Activated CD8-positive, alpha-beta memory T cell treated with anti-CD3 and anti-CD28 coated beads for 24 hours (primary cell): Measurements from ENCODE around the gene A1BG.

Experiments
- DNase-seq: peaks from one replicate; pipeline ENCODE4 v3.0.0-alpha.2; 2020

A1BG gene, protein sequence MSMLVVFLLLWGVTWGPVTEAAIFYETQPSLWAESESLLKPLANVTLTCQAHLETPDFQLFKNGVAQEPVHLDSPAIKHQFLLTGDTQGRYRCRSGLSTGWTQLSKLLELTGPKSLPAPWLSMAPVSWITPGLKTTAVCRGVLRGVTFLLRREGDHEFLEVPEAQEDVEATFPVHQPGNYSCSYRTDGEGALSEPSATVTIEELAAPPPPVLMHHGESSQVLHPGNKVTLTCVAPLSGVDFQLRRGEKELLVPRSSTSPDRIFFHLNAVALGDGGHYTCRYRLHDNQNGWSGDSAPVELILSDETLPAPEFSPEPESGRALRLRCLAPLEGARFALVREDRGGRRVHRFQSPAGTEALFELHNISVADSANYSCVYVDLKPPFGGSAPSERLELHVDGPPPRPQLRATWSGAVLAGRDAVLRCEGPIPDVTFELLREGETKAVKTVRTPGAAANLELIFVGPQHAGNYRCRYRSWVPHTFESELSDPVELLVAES

GRCh38 chr19:58352760-58353671, at the start of gene A1BG:
TSS of gene A1BG (minus strand) at chr19:58353492. CDS start at chr19:58353437, 55 bp downstream.
- DNase-seq: no peak

GRCh38 chr19:58401840-58402421, 48.6 kb upstream of the A1BG start:
- DNase-seq: no peak

DNA sequence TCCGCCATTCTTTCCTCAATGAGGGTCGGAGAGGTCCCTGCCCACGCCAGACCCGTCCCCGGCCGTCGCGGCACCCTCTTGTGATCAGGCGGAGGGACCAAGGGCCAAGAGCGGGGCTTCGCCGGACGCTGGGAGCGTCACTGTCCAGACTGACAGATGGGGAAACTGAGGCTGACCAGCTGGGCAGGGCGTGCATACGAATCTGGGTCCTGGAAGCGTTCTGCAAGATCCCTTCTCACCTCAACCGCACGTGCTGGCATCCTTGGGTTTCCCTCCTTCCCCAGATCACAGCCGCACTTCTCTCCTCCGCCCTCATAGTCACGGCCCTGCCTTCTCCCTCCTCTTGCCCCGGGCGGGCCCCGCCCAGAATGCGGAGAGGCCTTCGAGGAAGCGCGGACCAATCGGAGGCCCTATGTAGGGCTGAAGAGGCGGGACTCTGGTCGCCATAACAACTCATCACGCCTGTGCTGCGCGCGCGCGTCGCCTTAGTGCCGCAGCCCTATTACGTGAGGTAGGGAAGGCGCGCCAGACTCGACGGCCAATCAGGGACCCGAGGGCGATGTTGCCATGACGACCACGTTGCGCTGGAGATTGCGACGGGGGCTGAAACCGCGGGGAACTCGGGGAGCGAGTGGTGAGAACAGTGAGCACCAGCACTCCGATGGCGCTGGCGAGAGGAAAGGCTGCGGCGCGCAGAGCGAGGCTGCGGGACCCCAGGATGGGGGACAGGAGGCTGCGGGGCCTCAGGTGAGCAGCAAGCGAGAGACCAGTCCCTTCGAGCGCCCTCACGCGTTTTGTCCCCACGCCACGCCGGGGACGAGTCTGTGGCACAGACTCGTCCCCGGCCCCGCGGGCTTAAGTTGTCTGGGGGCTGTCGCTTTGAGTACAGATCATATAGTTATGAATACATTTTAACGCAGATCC, 47.9 kb upstream of the A1BG start:
- peak; percentile 98 for DNase-seq

- no peak for DNase-seq
Measured at GRCh38 chr19:58400316-58400915, 47.1 kb upstream of the A1BG start.

DNA sequence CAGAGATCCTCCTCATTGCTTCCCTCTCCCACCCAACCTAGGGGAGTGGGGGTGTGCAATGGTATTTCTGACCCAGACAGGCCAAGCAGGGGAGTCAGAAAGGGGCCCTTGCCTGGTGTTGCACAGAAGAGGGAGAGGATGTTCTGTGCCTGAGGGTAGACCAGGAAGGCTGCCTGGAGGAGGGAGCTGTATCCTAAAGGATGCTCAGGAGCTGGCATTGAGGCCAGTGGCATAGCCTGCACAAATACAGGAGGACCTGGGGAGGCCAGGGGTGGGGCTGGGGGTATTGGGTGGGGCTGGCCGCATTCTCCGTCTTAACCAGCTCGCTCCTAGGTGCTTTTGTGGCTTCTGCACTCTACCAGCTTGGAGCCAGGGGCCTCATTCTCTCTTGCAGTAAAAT, 46.6 kb upstream of the A1BG start:
- DNase-seq: no peak

DNA sequence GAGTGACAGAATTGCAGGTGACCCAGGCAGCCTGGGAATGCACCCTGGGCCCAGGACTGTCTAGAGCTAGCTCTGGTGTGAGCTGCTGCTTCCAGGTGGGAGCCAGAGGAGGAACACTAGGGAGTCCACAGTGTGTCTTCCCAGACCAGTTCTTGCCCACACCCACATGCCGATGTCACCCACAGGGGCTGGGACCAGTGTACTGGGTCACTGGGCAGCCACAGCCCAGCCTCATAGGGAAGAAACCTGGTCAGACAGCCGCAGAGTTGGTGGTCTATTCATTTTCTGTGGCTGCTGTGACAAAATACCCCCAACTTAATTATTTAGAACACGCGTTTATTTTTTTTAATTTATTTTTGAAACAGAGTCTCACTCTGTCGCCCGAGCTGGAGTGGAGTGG, 45.3 kb upstream of the A1BG start:
- no peak for DNase-seq

DNA sequence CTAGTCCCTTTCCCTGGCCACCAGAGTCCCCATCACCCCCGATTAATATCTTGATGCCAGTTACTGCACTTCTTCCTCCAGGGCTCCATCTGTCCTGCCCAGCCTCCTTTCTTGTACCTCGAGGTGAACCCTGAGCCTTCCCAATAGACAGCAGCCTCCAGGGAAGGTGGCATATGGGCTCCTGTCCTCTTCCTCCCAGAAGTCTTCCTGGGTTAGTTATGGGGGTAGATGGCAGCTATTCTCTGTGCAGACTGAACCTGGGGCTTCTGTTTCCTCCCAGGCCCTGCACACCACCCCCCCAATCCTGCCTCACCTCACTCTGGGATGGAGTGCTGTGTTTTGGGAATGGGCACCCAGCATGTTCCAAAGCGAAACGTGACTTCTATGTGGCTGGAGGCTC, 44.8 kb upstream of the A1BG start:
- no peak for DNase-seq

GRCh38 chr19:58397533-58398037, 44.3 kb upstream of the A1BG start:
- no peak for DNase-seq

DNA sequence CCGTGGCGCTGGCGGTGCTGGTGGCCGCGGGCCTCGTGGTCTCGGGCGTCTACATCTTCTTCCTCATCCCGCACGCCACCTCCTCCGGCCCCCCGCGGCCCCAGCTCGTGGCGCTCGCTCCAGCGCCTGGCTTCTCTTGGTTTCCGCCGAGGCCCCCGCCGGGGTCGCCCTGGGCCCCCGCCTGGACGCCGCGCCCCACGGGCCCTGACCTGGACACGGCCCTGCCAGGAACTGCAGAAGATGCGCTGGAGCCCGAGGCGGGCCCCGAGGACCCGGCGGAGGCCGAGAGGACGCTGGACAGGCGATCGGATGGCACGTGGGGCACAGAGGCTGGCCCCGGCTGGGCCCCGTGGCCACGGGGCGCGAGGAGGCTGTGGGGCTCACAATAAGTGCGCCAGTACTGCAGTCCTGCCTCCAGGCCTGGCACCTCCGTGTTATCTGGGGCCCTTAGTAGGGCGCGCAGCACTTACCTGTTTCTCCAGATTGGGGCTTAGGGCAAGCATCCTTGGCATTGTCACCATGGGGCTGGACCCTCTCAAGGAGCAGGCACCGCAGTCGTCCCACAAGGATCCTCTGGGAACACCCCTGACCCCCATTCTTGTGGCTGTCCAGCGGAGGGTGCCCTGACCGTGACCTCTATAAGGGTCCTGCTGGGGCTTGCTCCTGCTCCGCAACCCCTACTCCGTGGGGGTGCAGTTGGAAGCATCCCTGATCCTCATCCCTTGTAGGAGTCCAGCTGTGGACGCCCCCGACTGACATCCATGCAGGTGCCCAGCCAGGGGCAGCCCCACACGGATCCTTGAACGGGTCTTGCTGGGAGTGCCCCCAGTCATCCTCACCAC, 43.6 kb upstream of the A1BG start:
- peak; percentile 64 for DNase-seq

- DNase-seq: no peak
Measured at GRCh38 chr19:58395979-58396627, 42.8 kb upstream of the A1BG start.

DNA sequence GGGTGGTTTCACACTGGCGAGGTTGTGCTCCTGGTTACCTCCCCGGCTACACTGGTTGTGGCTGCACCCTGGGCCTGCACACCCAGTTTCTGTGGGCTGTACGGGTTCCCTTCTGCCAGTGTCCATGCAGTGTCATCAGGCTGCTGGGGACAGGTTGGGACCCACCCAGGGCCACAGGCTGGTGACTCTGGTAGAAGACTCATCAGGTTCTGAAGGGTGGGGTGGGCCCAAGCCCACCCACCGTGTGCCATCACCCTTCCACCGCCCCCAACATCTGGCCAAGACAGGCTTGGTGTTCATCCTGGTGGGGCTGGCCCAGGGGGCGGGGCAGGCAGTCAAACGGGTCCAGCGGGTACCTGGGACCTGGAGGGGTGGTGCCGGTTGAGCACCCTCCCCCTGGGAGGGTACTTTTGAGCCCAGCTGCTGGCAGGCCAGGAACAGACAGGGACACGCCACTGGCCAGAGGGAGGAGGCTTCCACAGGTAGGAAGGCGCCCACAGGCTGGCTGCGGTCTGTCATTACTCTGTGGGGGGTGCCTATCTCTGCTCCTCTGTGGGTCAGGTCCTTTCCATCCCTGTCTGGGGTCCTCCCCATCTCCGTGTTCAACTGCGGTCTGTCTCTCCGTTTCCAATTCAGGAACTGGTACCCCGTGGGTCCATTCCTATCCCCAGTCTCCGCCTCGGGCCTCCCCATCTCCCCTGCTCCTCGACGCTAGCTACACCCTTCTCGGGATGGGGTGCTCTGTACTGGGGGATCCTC, 42.1 kb upstream of the A1BG start, which contains the start of gene RNF225:
RNF225 (plus strand) TSS at position 437 of the 759 bp plus-strand sequence. CDS start 434 bp downstream, outside the sequence.
- peak; percentile 81 for DNase-seq

- DNase-seq: no peak
Measured at GRCh38 chr19:58394821-58395219, 41.5 kb upstream of the A1BG start.

GRCh38 chr19:58393725-58394033, 40.4 kb upstream of the A1BG start:
- DNase-seq: no peak

- no peak for DNase-seq
Measured at GRCh38 chr19:58392945-58393724, 39.8 kb upstream of the A1BG start.

- no peak for DNase-seq
Measured at GRCh38 chr19:58388175-58388526, 34.9 kb upstream of the A1BG start.

DNA sequence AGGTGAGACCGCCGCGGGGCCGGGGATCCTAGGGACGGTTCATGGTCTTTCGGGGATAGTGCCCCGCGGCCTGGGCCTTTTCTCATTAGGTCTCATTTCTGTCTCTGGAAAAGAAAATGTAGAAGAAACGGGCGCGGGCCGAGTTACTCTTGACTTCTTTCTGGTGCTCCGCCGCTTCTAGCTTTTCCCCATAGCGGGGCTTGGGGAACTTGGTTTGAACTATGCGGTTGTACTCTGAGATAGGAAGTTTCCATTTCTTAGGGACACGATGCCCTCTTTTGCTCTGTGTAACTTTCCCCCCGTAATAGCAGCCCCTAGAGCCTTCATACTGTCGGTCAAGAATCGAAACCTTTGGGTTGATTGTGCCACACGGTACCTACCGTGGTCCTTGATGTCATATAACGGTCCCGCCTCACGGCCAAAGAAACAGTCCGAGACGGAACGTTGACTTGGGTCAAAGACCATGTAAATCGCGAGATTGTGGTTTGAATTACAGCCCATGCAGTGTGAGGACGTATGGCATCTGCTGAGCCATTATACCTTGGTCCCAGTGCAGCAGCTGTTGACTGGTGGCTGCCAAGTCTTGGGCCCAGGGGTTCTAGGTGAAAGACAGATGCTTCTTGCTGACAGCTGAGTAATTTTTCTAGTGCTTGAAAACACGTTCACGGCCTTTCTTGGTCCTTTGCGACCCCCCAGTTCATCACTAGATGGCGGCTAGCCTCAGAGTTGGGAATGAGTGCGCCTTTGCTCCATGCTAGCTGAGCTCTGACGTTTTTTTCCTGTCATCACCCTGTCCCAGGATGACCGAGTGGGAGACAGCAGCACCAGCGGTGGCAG, 34.3 kb upstream of the A1BG start:
- peak; percentile 66 for DNase-seq

GRCh38 chr19:58386576-58387337, 33.5 kb upstream of the A1BG start, which contains the start of gene RPS5:
TSS of gene RPS5 (plus strand) at chr19:58387269. CDS start at chr19:58388138, 869 bp downstream.
- peak; percentile 97 for DNase-seq
